Tibial nerve (tissue), 4 donors: ENCODE results near the gene FNBP1. TPM values are rescaled to one million over a fixed set of nuclear protein-coding genes. Genes with fewer than 3 reads are reported as not detected.

Experiments
- DNase-seq, 2 donors: peaks; one replicate each; pipeline ENCODE4 v3.0.0-alpha.2; 2019; ENCODE audit warnings: low spot score in 2 of 2
- H3K27ac ChIP-seq, 4 donors: fragments of 200-600 bp; sonication (generic) in 3 of 4; one replicate each; pipeline ENCODE4 v1.5.1; 2017 to 2019; ENCODE audit warnings: mild to moderate bottlenecking in 1 of 4
- H3K27me3 ChIP-seq, 2 donors: fragments of 200-600 bp; sonication (generic) in 1 of 2; one replicate each; pipeline versions ENCODE4 v1.5.1 to v1.6.0; 2017 to 2019
- H3K36me3 ChIP-seq, 3 donors: fragments of 200-600 bp; sonication (generic); one replicate each; pipeline ENCODE4 v1.5.1; 2018 to 2019
- H3K4me1 ChIP-seq, 4 donors: fragments of 200-600 bp; sonication (generic) in 3 of 4; one replicate each; pipeline ENCODE4 v1.5.1; 2017 to 2019
- H3K4me3 ChIP-seq, 4 donors: fragments of 200-600 bp; sonication (generic) in 3 of 4; one replicate each; pipeline ENCODE4 v1.5.1; 2017 to 2019; ENCODE audit warnings: mild to moderate bottlenecking in 1 of 4, moderate library complexity in 1 of 4
- H3K9me3 ChIP-seq, 4 donors: fragments of 200-600 bp; sonication (generic) in 3 of 4; one replicate each; pipeline ENCODE4 v1.5.1; 2017 to 2019
- CTCF ChIP-seq, 5 experiments: fragments of 200-600 bp in 3 of 5; fragments of 450-650 bp in 2 of 5; sonication (generic) in 3 of 5; IDR thresholded peaks; one replicate each; pipeline ENCODE4 v1.5.1; 2016 to 2019; ENCODE audit warnings: antibody characterized with exemption in 5 of 5, mild to moderate bottlenecking in 3 of 5, moderate library complexity in 2 of 5
- EP300 ChIP-seq, 2 donors: sonication (generic); formaldehyde crosslinking; IDR thresholded peaks; one replicate each; pipeline ENCODE4 v1.6.1; 2017; ENCODE audit warnings: antibody characterized with exemption in 2 of 2, mild to moderate bottlenecking in 1 of 2
- POLR2A ChIP-seq, 2 donors: fragments of 450-650 bp; IDR thresholded peaks; one replicate each; pipeline ENCODE4 v1.6.1; 2017; ENCODE audit warnings: antibody characterized with exemption in 2 of 2, mild to moderate bottlenecking in 2 of 2, moderate library complexity in 2 of 2
- WGBS, 2 donors: methylation state at CpG; one replicate each; pipeline ENCODE4 v1.1.5; 2018; 5-methylcytosine and 5-hydroxymethylcytosine counted together
- total RNA-seq, 4 donors: library from RNA; depleted of rRNA; stranded (reverse); fragments of >200 nt; gene quantifications; one replicate each; pipeline ENCODE4 v1.1.0, GENCODE V29; 2016

Gene FNBP1
- total RNA-seq, 4 donors from 2014 or later = 77.0 to 114 (median 86.4) TPM

GRCh38 chr9:129851821-129852220 lies 191.2 kb downstream of the FNBP1 start:
- 72 to 76% methylated on average over 5 of the region's 5 CpGs for WGBS, 2 donors
- H3K9me3 ChIP-seq = no peaks in the 10 kb centered on the region
- no peak overlapping the region for H3K27ac ChIP-seq
- H3K27me3 ChIP-seq = no peaks in the 10 kb centered on the region
- TF ChIP-seq EP300 (IDR thresholded peaks at IDR 0.05) (no peak), POLR2A (IDR thresholded peaks at IDR 0.05) (no peak), CTCF (IDR thresholded peaks at IDR 0.05) (no peak)
- H3K4me1 ChIP-seq = peaks cover 0 to 12% (median 0%) of the 10 kb centered on the region in 4 donors
- peaks cover 0 to 76% (median 14%) of the 10 kb centered on the region in 3 donors for H3K36me3 ChIP-seq
- H3K4me3 ChIP-seq = no peak overlapping the region
- no peak for DNase-seq

DNA sequence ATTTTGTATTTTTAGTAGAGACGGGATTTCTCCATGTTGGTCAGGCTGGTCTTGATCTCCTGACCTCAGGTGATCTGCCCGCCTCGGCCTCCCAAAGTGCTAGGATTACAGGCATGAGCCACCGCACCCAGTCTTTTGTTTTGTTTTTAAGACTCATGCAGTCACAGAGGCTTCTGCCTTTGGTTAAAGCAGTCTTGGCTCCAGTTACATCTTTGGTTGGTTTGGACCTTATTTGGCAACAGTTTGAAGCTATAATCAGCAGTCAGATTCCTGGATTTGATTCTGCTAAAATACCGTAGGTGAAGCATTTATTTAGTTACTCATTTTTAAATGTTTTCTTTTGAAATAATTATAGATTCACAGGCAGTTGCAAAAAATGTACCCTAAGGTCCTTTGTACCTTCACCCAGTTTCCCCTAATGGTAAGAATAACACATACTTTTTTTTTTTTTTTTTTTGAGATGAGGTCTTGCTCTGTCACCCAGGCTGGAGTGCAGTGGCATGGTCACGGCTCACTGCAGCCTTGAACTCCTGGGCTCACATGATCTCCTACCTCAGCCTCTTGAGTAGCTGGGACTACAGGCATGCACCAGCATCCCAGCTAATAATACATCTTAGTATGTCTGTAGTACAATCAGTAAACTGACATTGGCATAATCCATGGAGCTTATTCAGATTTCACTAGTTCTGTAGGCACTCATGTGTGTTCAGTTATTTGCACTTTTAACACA lies 192.0 kb downstream of the FNBP1 start:
- 85 to 91% methylated on average over 6 of the region's 6 CpGs for WGBS, 2 donors
- peaks cover 0 to 68% (median 14%) of the 10 kb centered on the region in 3 donors for H3K36me3 ChIP-seq

GRCh38 chr9:129849901-129850300 lies 193.1 kb downstream of the FNBP1 start:
- H3K36me3 ChIP-seq = peaks cover 0 to 58% (median 14%) of the 10 kb centered on the region in 3 donors

More for the DNA sequence above, 192.0 kb downstream of the FNBP1 start:
- Histone ChIP-seq H3K4me1 (peaks cover 0 to 11% (median 0%) of the 10 kb centered on the region in 4 donors), H3K9me3 (no peaks in the 10 kb centered on the region), H3K4me3 (no peak overlapping the region), H3K27me3 (no peaks in the 10 kb centered on the region), H3K27ac (no peak overlapping the region)
- DNase-seq = no peak
- TF ChIP-seq CTCF (IDR thresholded peaks at IDR 0.05) (no peak), POLR2A (IDR thresholded peaks at IDR 0.05) (no peak), EP300 (IDR thresholded peaks at IDR 0.05) (no peak)

DNA sequence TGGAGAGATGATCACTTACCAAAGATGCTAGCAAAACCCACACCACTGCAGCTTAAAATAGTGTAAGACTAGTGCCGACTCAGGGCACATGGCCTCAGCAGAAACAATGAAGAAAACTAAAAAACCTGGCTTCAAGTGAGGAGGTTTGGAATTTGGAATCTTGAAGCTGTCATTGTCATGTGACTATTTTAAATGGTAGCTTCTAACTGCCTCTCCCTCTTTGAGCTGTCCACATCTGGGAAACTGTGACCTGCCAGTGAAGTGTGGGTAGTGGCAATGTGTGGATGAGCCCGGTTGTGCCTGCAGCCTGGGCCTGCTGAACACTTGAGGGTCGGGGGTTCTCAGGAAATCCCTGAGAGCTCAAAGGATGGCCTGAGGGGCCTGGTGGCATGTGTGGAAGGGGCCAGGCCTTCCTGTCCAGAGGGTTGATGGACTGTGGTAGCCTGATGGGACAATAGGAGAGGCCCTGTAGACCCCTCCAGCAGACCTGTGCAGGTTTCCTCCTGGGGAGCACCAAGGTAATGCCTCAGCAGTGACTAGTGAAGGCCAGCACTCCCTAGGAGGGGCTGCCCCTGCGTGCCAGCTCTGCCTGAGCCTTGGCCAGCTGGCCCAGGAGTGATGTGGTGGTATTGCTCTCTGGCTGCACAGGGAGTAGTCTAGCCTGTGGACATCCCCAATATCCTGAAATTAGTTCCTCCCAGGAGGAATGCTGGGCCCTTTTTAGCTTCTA lies 194.1 kb downstream of the FNBP1 start:
- Histone ChIP-seq H3K4me3 (no peak overlapping the region), H3K36me3 (peaks cover 0 to 50% (median 14%) of the 10 kb centered on the region in 3 donors), H3K4me1 (peaks cover 0 to 7% (median 0%) of the 10 kb centered on the region in 4 donors), H3K27ac (no peak overlapping the region), H3K9me3 (no peaks in the 10 kb centered on the region), H3K27me3 (no peaks in the 10 kb centered on the region)
- no peak for DNase-seq
- no peak for TF ChIP-seq CTCF (IDR thresholded peaks at IDR 0.05)
- TF ChIP-seq POLR2A (IDR thresholded peaks at IDR 0.05) = no peak
- WGBS, 2 donors = 65 to 72% methylated on average over 3 of the region's 4 CpGs

More at GRCh38 chr9:129849901-129850300, 193.1 kb downstream of the FNBP1 start:
- H3K4me3 ChIP-seq = no peak overlapping the region
- H3K9me3 ChIP-seq = no peaks in the 10 kb centered on the region
- peaks cover 0 to 7% (median 0%) of the 10 kb centered on the region in 4 donors for H3K4me1 ChIP-seq
- H3K27me3 ChIP-seq = no peaks in the 10 kb centered on the region
- DNase-seq = no peak
- no peak for TF ChIP-seq CTCF (IDR thresholded peaks at IDR 0.05)
- no peak for TF ChIP-seq EP300 (IDR thresholded peaks at IDR 0.05)
- no peak for TF ChIP-seq POLR2A (IDR thresholded peaks at IDR 0.05)
- 74 to 82% methylated on average over 6 of the region's 6 CpGs for WGBS, 2 donors
- no peak overlapping the region for H3K27ac ChIP-seq

- peaks cover 0 to 7% (median 0%) of the 10 kb centered on the region in 4 donors for H3K4me1 ChIP-seq
- no peak for DNase-seq
- no peak overlapping the region for H3K4me3 ChIP-seq
- H3K27me3 ChIP-seq = no peaks in the 10 kb centered on the region
- H3K27ac ChIP-seq = no peak overlapping the region
- TF ChIP-seq CTCF (IDR thresholded peaks at IDR 0.05) = no peak
- no peak for TF ChIP-seq EP300 (IDR thresholded peaks at IDR 0.05)
- no peak for TF ChIP-seq POLR2A (IDR thresholded peaks at IDR 0.05)
- no peaks in the 10 kb centered on the region for H3K9me3 ChIP-seq
- H3K36me3 ChIP-seq = peaks cover 0 to 22% (median 0%) of the 10 kb centered on the region in 3 donors
- 56 to 65% methylated on average over 2 of the region's 2 CpGs for WGBS, 2 donors
Measured at GRCh38 chr9:129845373-129845772, 197.6 kb downstream of the FNBP1 start.
